22Rv1 (cell line): Measurements from ENCODE around the gene NRXN2.

Experiments used
- CTCF ChIP-seq: fragments of 450-650 bp; IDR thresholded peaks from 2 replicates; pipeline ENCODE4 v1.5.1; 2017; ENCODE audit warnings: mild to moderate bottlenecking
- ZFX ChIP-seq: fragments of 450-650 bp; IDR thresholded peaks from 2 replicates; pipeline ENCODE4 v1.6.1; 2017; ENCODE audit warnings: antibody characterized with exemption, borderline replicate concordance

GRCh38 chr11:64770120-64770519 is 47.1 kb upstream of the NRXN2 start:
- TF ChIP-seq CTCF (no peak), ZFX (no peak)
